GM12801 (cell line): ENCODE data around the gene CACNA2D1.

Source experiments
- TF ChIP-seq, protein P1 (sequence below): IDR thresholded peaks from one replicate; pipeline ENCODE4 v1.5.1; 2011; ENCODE audit warnings: control low read depth; ENCODE audit not compliant: insufficient read length; ENCODE audit errors: extremely low read depth

CACNA2D1 gene

GRCh38 chr7:82153776-82154175 is 289.8 kb downstream of the CACNA2D1 start:
- TF ChIP-seq, protein P1, sequence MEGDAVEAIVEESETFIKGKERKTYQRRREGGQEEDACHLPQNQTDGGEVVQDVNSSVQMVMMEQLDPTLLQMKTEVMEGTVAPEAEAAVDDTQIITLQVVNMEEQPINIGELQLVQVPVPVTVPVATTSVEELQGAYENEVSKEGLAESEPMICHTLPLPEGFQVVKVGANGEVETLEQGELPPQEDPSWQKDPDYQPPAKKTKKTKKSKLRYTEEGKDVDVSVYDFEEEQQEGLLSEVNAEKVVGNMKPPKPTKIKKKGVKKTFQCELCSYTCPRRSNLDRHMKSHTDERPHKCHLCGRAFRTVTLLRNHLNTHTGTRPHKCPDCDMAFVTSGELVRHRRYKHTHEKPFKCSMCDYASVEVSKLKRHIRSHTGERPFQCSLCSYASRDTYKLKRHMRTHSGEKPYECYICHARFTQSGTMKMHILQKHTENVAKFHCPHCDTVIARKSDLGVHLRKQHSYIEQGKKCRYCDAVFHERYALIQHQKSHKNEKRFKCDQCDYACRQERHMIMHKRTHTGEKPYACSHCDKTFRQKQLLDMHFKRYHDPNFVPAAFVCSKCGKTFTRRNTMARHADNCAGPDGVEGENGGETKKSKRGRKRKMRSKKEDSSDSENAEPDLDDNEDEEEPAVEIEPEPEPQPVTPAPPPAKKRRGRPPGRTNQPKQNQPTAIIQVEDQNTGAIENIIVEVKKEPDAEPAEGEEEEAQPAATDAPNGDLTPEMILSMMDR, result no peak

- TF ChIP-seq, protein P1, result no peak
These were observed 290.7 kb downstream of the CACNA2D1 start for GRCh38 chr7:82152858-82153257.

DNA sequence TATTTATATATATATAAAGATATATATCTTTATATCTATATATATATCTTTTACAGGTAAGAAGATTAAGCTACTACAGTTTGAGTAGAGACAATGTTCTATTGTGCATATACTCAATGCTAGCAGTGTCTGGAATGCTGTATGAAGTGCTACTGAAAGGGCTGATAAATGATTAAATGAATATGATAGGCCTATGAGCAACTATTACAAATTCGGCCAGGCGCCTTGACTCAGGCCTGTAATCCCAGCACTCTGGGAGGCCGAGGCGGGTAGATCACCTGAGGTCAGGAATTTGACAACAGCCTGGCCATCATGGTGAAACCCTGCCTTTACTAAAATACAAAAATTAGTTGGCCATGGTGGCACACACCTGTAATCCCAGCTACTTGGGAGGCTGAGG is 297.1 kb downstream of the CACNA2D1 start:
- TF ChIP-seq, protein P1, result no peak

DNA sequence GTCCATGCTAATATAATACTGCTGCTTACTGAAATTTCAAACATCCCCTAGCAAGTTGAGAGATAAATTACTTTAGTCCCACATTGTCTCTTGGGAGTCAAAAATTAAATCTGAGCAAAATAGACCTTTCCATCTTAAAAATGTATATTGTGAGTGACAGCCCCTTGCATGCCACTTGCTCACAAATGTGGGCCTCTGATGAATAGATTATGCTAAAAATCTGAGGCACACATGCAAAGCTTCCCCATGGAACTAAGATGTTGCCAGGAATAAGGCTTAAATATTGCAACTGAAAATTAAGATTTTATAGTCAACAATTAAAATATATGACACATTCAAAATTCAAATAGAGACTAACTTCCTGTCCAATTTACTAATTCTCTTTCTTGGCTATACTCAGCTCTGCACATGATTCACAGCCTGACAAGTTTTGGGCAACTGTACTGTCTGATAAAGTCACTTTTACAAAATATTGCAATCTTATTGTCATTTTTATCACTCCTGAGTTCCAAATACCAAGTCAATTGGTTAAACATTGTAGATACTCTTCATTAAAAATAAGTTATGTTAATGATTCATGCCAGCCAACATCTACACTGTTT is 301.2 kb downstream of the CACNA2D1 start:
- TF ChIP-seq, protein P1, result no peak

GRCh38 chr7:82141427-82141826 is 302.1 kb downstream of the CACNA2D1 start:
- TF ChIP-seq, protein P1, result no peak

DNA sequence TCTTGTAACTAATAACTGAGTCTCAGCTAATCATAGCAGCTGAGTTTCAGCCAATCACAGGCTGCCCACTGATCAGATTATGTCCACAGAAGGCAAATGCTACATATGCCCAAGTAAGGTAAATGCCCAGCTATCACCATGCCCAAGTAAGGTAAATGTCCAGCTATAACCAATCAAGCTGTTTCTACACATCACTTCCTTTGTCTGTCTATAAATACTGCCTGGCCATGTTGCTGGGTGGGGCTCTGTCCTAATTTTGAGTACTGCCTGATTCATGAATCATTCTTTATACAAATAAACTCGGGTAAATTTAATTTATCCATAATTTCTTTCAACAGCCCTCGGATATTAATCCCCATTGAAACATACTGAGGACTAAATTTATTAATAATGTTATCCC is 312.4 kb downstream of the CACNA2D1 start:
- TF ChIP-seq, protein P1, result no peak

DNA sequence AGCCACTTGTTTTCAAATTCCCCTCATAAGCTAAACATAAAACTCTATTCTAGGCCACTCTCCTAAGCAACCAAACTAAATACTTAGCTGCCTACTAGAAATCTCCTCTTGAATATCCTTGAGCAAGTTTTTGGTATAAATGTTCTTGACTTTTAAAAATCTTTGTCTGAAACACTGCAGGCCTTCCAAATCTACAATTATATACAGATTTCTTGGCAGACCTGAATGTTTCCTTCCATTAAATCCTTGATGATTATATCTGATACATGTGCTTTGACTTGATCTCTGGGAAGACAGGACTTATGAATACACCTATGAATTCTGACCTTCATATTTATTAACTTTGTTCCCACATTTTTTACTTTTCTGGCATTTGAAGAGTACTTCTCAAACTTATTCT is 314.5 kb downstream of the CACNA2D1 start:
- TF ChIP-seq, protein P1, result no peak
